ENCODE data around the gene TM2D1.
A peak's percentile ranks its signal among the peaks of the same experiment; 100 is the strongest.
"Not testable (repeated sequence)": the region's sequence is repeated elsewhere in the genome, so short reads cannot be mapped to it uniquely, and the experiment has no call there.

Gene TM2D1

GRCh38 chr1:61692155-61692800 is 32.7 kb downstream of the TM2D1 start:
- Mint-ChIP-seq H3K4me1 (no peaks in the 10 kb centered on the region), H3K36me3 (ENCODE audit: low read depth) (peaks cover 31% of the 10 kb centered on the region), H3K27ac (no peak overlapping the region), H3K27me3 (no peaks in the 10 kb centered on the region), H3K4me3 (no peak overlapping the region), H3K9me3 (no peaks in the 10 kb centered on the region)
- DNase-seq (no peak), ATAC-seq (no peak)

GRCh38 chr1:61687901-61688300 is 37.0 kb downstream of the TM2D1 start:
- peaks cover 15% of the 10 kb centered on the region for H3K36me3 Mint-ChIP-seq (ENCODE audit: low read depth)
- no peak overlapping the region for H3K27ac Mint-ChIP-seq
- H3K27me3 Mint-ChIP-seq, result no peaks in the 10 kb centered on the region
- no peaks in the 10 kb centered on the region for H3K4me1 Mint-ChIP-seq
- H3K4me3 Mint-ChIP-seq, result no peak overlapping the region
- DNase-seq, result no peak
- no peaks in the 10 kb centered on the region for H3K9me3 Mint-ChIP-seq
- ATAC-seq, result no peak

- H3K36me3 Mint-ChIP-seq (ENCODE audit: low read depth), result peaks cover 24% of the 10 kb centered on the region
- H3K27ac Mint-ChIP-seq, result no peak overlapping the region
- H3K9me3 Mint-ChIP-seq, result no peaks in the 10 kb centered on the region
- H3K27me3 Mint-ChIP-seq, result no peaks in the 10 kb centered on the region
- H3K4me1 Mint-ChIP-seq, result peaks cover 4% of the 10 kb centered on the region
- H3K4me3 Mint-ChIP-seq, result no peak overlapping the region
- ATAC-seq (no peak), DNase-seq (no peak)
Measured at GRCh38 chr1:61682891-61683290, 42.0 kb downstream of the TM2D1 start.

- no peak for DNase-seq
- H3K4me3 Mint-ChIP-seq, result no peak overlapping the region
- H3K36me3 Mint-ChIP-seq (ENCODE audit: low read depth), result peaks cover 21% of the 10 kb centered on the region
- H3K9me3 Mint-ChIP-seq, result no peaks in the 10 kb centered on the region
- peaks cover 4% of the 10 kb centered on the region for H3K4me1 Mint-ChIP-seq
- ATAC-seq, result peak; percentile 43
- no peak overlapping the region for H3K27ac Mint-ChIP-seq
- H3K27me3 Mint-ChIP-seq, result no peaks in the 10 kb centered on the region
Measured at GRCh38 chr1:61680500-61680899, 44.4 kb downstream of the TM2D1 start.

GRCh38 chr1:61676881-61677280 is 48.1 kb downstream of the TM2D1 start:
- not testable (repeated sequence) for ATAC-seq, DNase-seq, H3K9me3 Mint-ChIP-seq, H3K27ac Mint-ChIP-seq, H3K4me3 Mint-ChIP-seq, H3K27me3 Mint-ChIP-seq, H3K4me1 Mint-ChIP-seq
- H3K36me3 Mint-ChIP-seq (ENCODE audit: low read depth), result peaks cover 13% of the 10 kb centered on the region

GRCh38 chr1:61674221-61674620 is 50.7 kb downstream of the TM2D1 start:
- H3K9me3 Mint-ChIP-seq, result no peaks in the 10 kb centered on the region
- ATAC-seq, result no peak
- H3K27ac Mint-ChIP-seq, result no peak overlapping the region
- H3K27me3 Mint-ChIP-seq, result no peaks in the 10 kb centered on the region
- peaks cover 7% of the 10 kb centered on the region for H3K36me3 Mint-ChIP-seq (ENCODE audit: low read depth)
- H3K4me3 Mint-ChIP-seq, result no peak overlapping the region
- no peaks in the 10 kb centered on the region for H3K4me1 Mint-ChIP-seq
- DNase-seq, result no peak

- Mint-ChIP-seq H3K4me3 (no peak overlapping the region), H3K9me3 (no peaks in the 10 kb centered on the region), H3K4me1 (no peaks in the 10 kb centered on the region), H3K36me3 (ENCODE audit: low read depth) (peaks cover 4% of the 10 kb centered on the region), H3K27ac (no peak overlapping the region), H3K27me3 (no peaks in the 10 kb centered on the region)
- DNase-seq (no peak), ATAC-seq (no peak)
Measured at GRCh38 chr1:61672376-61672775, 52.6 kb downstream of the TM2D1 start.

GRCh38 chr1:61670445-61670844 is 54.5 kb downstream of the TM2D1 start:
- peaks cover 2% of the 10 kb centered on the region for H3K36me3 Mint-ChIP-seq (ENCODE audit: low read depth)
- ATAC-seq (no peak), DNase-seq (no peak)
- no peaks in the 10 kb centered on the region for H3K9me3 Mint-ChIP-seq
- no peaks in the 10 kb centered on the region for H3K4me1 Mint-ChIP-seq
- H3K27me3 Mint-ChIP-seq, result no peaks in the 10 kb centered on the region
- no peak overlapping the region for H3K4me3 Mint-ChIP-seq
- H3K27ac Mint-ChIP-seq, result no peak overlapping the region

- H3K4me3 Mint-ChIP-seq, result no peak overlapping the region
- H3K27me3 Mint-ChIP-seq, result no peaks in the 10 kb centered on the region
- ATAC-seq (no peak), DNase-seq (no peak)
- H3K27ac Mint-ChIP-seq, result no peak overlapping the region
- H3K36me3 Mint-ChIP-seq (ENCODE audit: low read depth), result peaks cover 2% of the 10 kb centered on the region
- no peaks in the 10 kb centered on the region for H3K4me1 Mint-ChIP-seq
- no peaks in the 10 kb centered on the region for H3K9me3 Mint-ChIP-seq
Measured at GRCh38 chr1:61670016-61670415, 54.9 kb downstream of the TM2D1 start.

GRCh38 chr1:61659061-61659460 is 65.9 kb downstream of the TM2D1 start:
- no peaks in the 10 kb centered on the region for H3K27me3 Mint-ChIP-seq
- ATAC-seq (no peak), DNase-seq (no peak)
- no peaks in the 10 kb centered on the region for H3K4me1 Mint-ChIP-seq
- H3K27ac Mint-ChIP-seq, result no peak overlapping the region
- H3K9me3 Mint-ChIP-seq, result no peaks in the 10 kb centered on the region
- no peaks in the 10 kb centered on the region for H3K36me3 Mint-ChIP-seq (ENCODE audit: low read depth)
- no peak overlapping the region for H3K4me3 Mint-ChIP-seq

- no peak for DNase-seq
- Mint-ChIP-seq H3K36me3 (ENCODE audit: low read depth) (no peaks in the 10 kb centered on the region), H3K27me3 (no peaks in the 10 kb centered on the region), H3K27ac (no peak overlapping the region), H3K4me3 (no peak overlapping the region), H3K4me1 (no peaks in the 10 kb centered on the region), H3K9me3 (no peaks in the 10 kb centered on the region)
- no peak for ATAC-seq
Measured at GRCh38 chr1:61655453-61655852, 69.5 kb downstream of the TM2D1 start.

- H3K4me3 Mint-ChIP-seq, result no peak overlapping the region
- no peak for ATAC-seq
- no peak for DNase-seq
- no peaks in the 10 kb centered on the region for H3K27me3 Mint-ChIP-seq
- no peaks in the 10 kb centered on the region for H3K9me3 Mint-ChIP-seq
- no peak overlapping the region for H3K27ac Mint-ChIP-seq
- H3K4me1 Mint-ChIP-seq, result no peaks in the 10 kb centered on the region
- H3K36me3 Mint-ChIP-seq (ENCODE audit: low read depth), result no peaks in the 10 kb centered on the region
Measured at GRCh38 chr1:61654067-61654466, 70.9 kb downstream of the TM2D1 start.

- H3K36me3 Mint-ChIP-seq (ENCODE audit: low read depth), result no peaks in the 10 kb centered on the region
- H3K4me1 Mint-ChIP-seq, result no peaks in the 10 kb centered on the region
- DNase-seq, result no peak
- H3K27ac Mint-ChIP-seq, result no peak overlapping the region
- no peak overlapping the region for H3K4me3 Mint-ChIP-seq
- H3K9me3 Mint-ChIP-seq, result no peaks in the 10 kb centered on the region
- ATAC-seq, result no peak
- no peaks in the 10 kb centered on the region for H3K27me3 Mint-ChIP-seq
Measured at GRCh38 chr1:61648983-61649742, 75.8 kb downstream of the TM2D1 start.

- Mint-ChIP-seq H3K4me3 (no peak overlapping the region), H3K36me3 (ENCODE audit: low read depth) (no peaks in the 10 kb centered on the region), H3K27ac (no peak overlapping the region), H3K4me1 (no peaks in the 10 kb centered on the region), H3K27me3 (no peaks in the 10 kb centered on the region), H3K9me3 (no peaks in the 10 kb centered on the region)
- no peak for DNase-seq
- ATAC-seq, result no peak
Measured at GRCh38 chr1:61647142-61647541, 77.8 kb downstream of the TM2D1 start.

- no peak overlapping the region for H3K4me3 Mint-ChIP-seq
- ATAC-seq (no peak), DNase-seq (no peak)
- H3K4me1 Mint-ChIP-seq, result peaks cover 11% of the 10 kb centered on the region
- H3K27me3 Mint-ChIP-seq, result peaks cover 1% of the 10 kb centered on the region
- H3K36me3 Mint-ChIP-seq (ENCODE audit: low read depth), result no peaks in the 10 kb centered on the region
- no peaks in the 10 kb centered on the region for H3K9me3 Mint-ChIP-seq
- H3K27ac Mint-ChIP-seq, result no peak overlapping the region
Measured at GRCh38 chr1:61645476-61645875, 79.5 kb downstream of the TM2D1 start.
